HG03095 (cell line): ENCODE data around the gene AGMO.

ENCODE experiments used
- ATAC-seq: cut with Tn5 transposase; IDR thresholded peaks from one replicate; pipeline ENCODE4 v1.9.1; 2021; ENCODE audit warnings: moderate library complexity; ENCODE audit not compliant: unreplicated experiment

AGMO gene

DNA sequence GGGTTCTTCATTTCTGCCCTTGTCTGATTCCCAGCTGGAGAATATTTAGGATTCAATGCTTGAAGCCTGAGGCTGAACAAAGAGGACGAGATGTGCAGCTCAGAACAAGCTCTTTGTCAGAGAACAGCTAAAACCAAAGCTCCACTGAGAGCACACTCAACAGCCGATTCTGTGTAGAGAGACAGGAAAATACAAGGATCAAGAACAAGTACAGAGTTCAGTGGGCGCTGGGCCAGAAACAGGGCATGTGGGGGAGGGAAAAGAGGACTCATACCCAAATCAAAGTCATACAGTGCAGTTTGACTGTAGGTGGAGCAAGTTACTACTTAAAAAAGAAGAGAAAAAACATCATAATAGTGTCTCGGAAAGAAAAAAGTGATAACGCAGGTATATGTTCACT is at the start of gene AGMO:
AGMO (minus strand) TSS at position 181 of the 400 bp plus-strand sequence.
- ATAC-seq, result no peak

GRCh38 chr7:15610503-15610902 is 48.7 kb upstream of the AGMO start:
- no peak for ATAC-seq

DNA sequence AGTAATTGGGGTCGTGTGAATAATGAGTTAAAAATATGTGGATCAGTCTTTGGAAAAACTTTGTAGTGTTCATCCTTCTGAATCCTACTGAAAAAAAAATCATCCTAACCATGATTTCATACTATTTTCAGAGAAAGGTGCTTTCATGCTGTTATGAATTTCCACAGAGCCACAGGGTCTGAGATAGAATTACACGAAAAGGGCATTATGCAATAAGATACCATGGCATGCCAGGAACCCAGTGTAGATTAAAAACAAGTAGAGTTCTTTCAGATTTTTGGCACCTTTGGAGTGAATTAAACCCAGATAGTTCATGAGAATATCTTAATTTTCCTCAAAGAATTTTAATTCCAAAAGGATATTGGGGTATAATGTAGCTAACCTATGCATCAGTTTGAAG is 47.5 kb upstream of the AGMO start:
- ATAC-seq, result no peak

DNA sequence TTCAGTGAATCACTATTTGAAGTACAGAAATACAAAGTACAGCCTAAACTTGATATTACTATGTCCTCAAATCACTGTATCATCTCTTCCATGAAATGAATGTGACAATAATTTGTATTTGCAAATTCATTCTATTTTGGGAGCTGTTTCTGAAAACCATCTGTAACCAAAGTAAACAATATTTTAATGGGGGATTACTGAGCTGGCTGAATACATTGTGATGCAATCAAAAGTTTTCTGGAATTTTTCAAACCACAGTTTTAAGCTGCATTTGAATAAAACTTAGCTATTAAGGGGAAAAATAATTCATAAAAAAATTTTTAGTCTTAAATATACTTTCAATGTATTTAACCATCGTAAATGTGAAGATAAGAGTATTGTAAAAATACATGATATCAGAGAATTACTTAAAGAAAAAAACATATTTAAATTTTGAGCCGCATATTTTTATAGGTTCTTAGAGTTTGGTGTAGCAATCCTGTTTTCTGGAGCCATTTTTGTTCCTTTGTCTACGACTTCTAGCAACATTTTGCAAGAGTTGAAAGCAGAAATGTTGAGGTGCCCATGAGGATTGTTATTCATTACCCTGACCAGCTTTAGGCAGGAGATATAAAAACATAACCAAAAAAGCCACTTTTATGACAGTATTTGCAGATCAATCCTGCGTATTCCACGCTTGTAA is 45.9 kb upstream of the AGMO start:
- no peak for ATAC-seq

GRCh38 chr7:15606561-15606960 is 44.7 kb upstream of the AGMO start:
- ATAC-seq, result no peak

- no peak for ATAC-seq
These were observed 42.4 kb upstream of the AGMO start for GRCh38 chr7:15604166-15604565.

- no peak for ATAC-seq
These were observed 41.3 kb upstream of the AGMO start for GRCh38 chr7:15603124-15603523.

DNA sequence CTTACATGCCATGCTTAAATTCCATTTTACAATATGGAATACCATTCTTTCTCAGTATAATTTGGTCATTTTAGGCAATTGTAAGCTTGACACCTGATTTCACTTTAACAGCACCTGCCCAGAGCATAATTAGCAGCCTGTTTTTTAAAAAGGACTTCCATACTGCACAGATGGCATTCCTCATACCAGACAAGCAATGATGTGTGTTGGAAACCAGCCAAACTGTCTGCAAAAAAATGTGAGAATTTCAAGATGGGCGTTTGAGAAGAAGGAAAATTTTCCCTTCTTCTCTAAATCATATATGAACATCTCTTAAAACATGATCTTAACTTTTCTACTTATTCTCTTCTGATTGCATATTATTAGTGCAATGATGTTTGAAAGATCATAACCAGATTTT is 40.4 kb upstream of the AGMO start:
- no peak for ATAC-seq

DNA sequence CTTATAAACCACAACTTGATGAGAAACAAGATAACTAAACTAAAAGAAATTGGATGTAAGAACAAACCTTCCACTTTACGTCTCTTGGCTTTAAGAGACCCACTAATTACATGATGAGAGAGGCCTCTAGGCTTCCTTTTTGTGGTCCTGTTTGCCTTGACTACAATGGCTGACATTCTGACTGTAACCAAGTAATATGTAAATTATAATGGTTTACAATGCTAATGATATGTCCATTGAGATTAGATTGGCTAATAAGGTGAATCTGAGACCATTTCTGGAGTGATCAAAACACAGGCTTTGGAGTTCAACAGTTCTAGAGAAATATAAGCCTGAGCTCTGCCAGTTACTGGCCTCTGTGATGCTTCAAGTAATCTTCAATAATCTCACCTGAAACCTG is 39.4 kb upstream of the AGMO start:
- no peak for ATAC-seq

GRCh38 chr7:15600298-15600697 is 38.5 kb upstream of the AGMO start:
- no peak for ATAC-seq

DNA sequence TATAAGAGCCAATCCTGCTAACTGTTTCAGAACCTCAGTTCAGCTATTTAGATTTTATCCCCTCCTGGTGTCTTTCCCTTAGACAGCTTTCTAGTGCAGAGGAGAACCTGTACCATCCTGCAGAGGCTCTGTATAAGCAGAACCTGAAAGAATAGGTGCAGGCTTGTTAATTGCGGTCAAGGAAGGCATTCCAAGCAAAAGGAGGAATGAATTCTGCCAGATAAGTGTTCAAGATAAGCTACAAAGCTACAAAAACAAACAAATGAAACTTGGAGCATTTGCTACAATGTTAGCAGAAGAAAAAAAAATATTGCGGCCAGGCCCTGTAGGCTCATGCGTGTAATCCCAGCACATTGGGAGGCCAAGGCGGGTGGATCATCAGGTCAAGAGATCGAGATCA is 32.6 kb upstream of the AGMO start:
- no peak for ATAC-seq

DNA sequence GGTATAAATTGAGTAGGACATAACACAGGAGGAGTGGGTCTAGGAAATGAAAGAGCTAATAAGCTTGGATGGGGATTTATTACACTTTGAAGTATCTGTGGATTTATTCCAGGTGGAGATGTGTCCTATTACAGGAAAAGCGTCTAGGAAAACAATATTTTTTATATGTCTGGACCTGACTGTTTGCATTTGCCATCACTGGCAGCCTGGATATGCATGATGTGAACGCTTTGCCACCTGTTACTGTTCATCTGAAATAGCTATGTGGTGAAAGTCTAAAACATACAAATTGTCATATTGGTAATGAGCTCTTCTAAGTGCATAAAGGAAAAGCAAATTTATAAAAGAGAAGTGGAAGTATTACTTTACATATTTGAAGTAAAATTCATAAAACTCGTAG is 31.6 kb upstream of the AGMO start:
- no peak for ATAC-seq

- no peak for ATAC-seq
These were observed 24.5 kb upstream of the AGMO start for GRCh38 chr7:15586266-15586665.

GRCh38 chr7:15584575-15584974 is 22.8 kb upstream of the AGMO start:
- ATAC-seq, result no peak

DNA sequence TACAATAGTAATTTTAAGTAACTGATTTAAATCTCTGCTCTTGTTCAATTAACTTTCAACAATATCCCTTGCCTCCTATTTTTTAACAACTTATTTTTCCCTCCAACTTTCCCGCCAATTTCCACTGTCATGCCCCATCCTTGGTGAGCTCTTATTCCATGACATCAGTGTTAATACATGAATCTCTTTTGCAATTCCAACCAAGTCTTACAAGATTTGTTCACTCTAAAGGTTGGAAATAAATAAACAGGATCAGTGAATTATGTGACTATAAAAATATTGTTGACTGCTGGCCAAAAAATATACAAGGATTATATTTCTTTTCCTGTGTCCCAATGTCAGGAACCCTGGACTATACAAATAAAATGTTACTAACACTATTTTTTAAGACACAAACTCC is 21.0 kb upstream of the AGMO start:
- no peak for ATAC-seq

- no peak for ATAC-seq
These were observed 19.6 kb upstream of the AGMO start for GRCh38 chr7:15581352-15581951.

- ATAC-seq, result no peak
These were observed 19.0 kb upstream of the AGMO start for GRCh38 chr7:15580604-15581351.

DNA sequence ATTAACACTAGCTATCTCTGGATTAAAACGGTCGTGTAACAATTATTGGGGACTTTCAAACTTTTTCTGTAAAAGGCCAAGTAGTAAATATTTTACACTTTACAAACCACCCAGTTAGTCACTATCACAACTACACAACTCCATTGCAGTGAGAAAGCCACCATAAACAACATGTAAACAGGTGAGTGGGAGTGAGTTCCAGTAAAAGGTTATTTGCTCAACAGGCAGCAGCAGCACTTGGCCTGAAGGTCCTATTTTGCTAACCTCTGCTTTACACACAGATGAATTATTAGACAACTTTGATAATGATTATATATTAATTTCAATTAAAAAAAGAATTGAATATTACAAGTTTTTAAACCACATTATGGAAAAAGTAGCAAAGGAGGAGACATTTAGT is 15.8 kb upstream of the AGMO start:
- no peak for ATAC-seq

DNA sequence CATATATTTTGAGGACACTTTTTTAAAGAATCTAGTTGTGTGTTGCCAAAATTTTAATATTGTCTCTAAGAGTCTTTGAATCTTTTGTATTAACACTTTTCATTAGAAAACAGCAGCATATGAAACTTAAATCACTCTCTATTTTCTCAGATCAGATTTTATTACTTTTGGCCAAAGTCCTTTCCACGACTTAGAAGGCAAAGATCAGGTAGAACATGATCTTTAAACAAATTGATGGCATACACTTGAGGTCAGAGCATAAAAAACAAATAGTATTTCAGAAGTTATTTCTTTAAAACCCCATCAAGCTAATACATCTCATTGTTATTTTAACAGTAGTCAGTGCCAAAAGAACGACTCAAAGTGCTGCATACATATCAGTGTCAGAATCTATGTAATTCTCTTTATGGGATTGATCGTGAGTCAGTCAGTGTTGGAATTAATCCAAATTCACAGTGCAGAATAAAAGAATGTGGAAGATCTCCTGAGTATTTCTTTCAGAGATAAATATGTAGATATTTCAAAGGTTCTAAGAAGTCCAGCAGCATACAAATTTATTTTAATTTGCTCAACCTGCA is 9.6 kb upstream of the AGMO start:
- ATAC-seq, result no peak

DNA sequence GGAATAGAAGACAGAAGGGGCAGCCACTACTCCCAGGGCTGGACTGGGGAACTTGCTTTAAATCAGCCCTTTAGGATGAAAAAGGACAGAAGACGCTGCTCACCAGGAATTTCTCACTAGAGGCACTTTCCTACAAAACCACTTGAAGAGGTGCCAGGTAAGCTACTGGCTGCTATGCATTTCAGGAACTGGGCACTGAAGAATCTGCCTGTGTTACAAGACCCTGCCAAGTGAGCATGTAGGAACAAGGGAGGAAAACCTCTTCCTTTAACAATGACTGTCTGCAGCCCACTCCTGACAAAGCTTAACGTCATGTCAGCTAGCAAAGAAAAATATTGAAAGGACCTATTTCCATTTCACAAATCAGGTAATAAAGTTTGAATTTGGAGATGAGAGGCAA is 5.8 kb upstream of the AGMO start:
- no peak for ATAC-seq

DNA sequence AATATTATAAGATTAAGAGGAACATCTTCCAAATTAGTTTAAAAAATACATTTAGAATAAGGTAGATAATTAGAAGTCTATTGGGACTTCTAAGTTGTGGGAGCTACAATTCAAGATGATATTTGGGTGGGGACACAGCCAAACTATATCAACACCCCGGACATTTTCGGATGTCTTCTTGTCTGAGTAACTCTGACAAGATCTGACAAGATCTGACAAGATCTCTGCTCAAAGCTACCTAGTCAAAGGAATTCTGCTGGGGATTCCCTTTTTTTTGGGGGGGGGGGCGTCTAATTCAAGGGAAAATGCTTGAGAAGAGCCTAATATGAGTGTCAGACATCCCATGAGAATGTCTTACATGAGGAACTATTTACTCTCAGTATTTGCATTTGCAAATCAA is 5.2 kb upstream of the AGMO start:
- ATAC-seq, result no peak

DNA sequence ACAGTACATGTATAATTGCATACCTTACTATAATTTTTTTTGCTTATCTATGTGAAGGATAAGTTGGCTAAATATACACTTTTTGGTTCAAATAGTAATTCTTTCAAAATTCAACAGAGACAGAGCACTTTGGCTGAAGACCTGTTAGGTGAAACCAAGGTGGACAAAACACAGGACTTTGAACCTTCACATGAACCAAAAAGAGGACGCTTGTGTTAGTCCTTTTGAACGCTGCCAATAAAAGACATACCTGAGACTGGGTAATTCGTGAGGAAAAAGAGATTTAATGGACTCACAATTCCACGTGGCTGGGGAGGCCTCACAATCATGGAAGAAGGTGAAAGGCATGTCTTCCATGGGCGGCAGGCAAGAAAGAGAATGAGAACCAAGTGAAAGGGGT is 4.7 kb upstream of the AGMO start:
- ATAC-seq, result no peak
